Duodenal mucosa (tissue), 2 donors: ENCODE data around the gene MMP15.

Experiments
- H3K27ac ChIP-seq: one replicate; pipeline ENCODE4 v1.7.0; 2013; ENCODE audit warnings: low read depth, low read length
- H3K27me3 ChIP-seq, 2 donors: one replicate each; pipeline ENCODE4 v1.7.0; 2013; ENCODE audit warnings: low read length in 2 of 2, control low read depth in 1 of 2; ENCODE audit not compliant: insufficient read depth in 2 of 2, control insufficient read depth in 1 of 2
- H3K36me3 ChIP-seq, 2 donors: one replicate each; pipeline ENCODE4 v1.7.0; 2013; ENCODE audit warnings: low read length in 2 of 2, control low read depth in 1 of 2; ENCODE audit not compliant: insufficient read depth in 2 of 2, control insufficient read depth in 1 of 2
- H3K4me1 ChIP-seq, 2 donors: one replicate each; pipeline ENCODE4 v1.7.0; 2013; ENCODE audit warnings: low read length in 2 of 2, control low read depth in 1 of 2; ENCODE audit not compliant: insufficient read depth in 2 of 2, control insufficient read depth in 1 of 2
- H3K4me3 ChIP-seq, 2 donors: one replicate each; pipeline ENCODE4 v1.7.0; 2013; ENCODE audit warnings: low read length in 2 of 2, low read depth in 1 of 2
- H3K9ac ChIP-seq, 2 donors: one replicate each; pipeline ENCODE4 v1.7.0; 2013; ENCODE audit warnings: low read length in 2 of 2, low read depth in 1 of 2
- H3K9me3 ChIP-seq, 2 donors: one replicate each; pipeline ENCODE4 v1.7.0; 2013; ENCODE audit warnings: low read length in 2 of 2, control low read depth in 1 of 2; ENCODE audit not compliant: control insufficient read depth in 1 of 2

MMP15 gene

DNA sequence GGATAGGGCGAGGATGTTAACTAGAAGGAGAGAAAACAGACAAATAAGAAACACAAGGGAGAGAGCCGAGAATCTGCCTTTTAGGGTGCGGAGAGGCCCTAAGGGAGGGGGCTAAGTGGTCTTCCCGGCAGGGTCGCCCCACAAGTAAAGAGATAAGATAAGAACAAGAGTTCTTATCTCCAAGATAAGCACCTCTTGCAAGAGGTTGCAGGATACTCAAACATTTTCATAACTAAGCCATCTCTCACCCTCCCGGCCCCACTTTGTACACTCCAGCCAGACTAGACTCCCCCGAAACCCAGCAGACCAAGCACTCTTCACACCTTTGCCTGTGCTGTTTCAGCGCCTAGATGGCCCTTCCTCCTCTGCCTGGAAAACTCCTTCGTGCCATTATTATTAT, 39.4 kb upstream of the MMP15 start:
- Histone ChIP-seq H3K27ac (no peak overlapping the region), H3K9me3 (no peaks in the 10 kb centered on the region), H3K4me1 (peaks cover 0 to 10% of the 10 kb centered on the region in 2 donors), H3K4me3 (no peak overlapping the region), H3K27me3 (peaks cover 8 to 17% of the 10 kb centered on the region in 2 donors), H3K36me3 (no peaks in the 10 kb centered on the region), H3K9ac (no peak overlapping the region)

DNA sequence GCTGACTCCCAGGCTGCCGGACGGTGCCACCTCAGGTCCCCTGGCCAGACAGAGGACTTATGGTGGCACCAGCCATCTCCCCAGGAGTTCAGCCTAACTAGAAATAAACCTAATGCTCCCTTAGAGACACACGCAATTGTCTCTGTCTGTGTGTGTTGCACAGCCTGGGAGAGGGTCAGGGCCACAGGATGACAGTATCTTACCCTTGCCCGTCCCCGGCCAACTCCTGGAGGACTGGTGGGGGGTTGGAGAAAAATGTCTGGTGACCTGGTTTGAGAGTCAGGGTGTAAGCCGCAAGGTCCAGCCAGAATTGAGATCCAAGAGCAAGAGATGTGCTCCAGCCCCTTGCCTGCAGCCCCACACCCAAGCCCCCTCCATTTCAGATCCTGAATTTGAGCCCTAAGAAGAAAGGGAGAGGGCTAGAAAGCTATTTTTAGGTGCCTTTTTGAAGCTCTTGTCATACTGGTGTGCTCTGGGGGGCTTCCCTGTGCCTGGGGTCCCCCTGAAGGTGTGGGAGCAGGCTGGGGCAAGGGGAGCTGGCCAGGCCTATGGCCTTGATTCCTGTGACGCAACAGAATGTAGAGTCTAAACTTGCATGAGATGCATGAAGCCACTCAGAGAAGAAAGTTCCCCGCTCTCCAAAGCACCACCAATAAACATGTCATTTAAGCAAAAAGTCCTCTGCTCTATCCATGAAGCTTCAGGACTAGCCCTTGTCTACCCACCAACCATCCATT, 37.9 kb upstream of the MMP15 start:
- Histone ChIP-seq H3K36me3 (no peaks in the 10 kb centered on the region), H3K4me3 (no peak overlapping the region), H3K27me3 (peaks cover 8 to 13% of the 10 kb centered on the region in 2 donors), H3K4me1 (peaks cover 0 to 10% of the 10 kb centered on the region in 2 donors), H3K27ac (no peak overlapping the region), H3K9ac (no peak overlapping the region), H3K9me3 (no peaks in the 10 kb centered on the region)

DNA sequence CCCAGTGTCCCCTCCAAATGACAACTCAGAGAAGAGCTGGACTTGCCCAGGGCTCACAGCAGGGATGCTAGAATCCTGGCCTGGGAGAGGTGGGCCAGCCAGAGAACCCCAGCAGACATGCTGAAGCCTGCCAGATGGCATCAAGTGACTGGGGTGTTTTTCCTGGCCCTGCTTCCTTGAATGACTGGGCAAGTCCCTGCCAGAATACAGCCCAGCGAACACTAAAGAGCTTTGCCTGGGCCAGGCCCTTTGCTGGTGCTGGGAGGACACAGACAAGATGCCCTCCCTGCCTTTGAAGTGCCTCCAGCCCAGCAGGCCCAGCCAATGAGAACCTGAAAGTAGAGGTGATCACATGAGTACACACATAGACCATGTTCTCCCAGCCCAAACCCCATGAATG, 36.6 kb upstream of the MMP15 start:
- H3K4me1 ChIP-seq, result peaks cover 0 to 10% of the 10 kb centered on the region in 2 donors
- H3K9ac ChIP-seq, result no peak overlapping the region
- no peaks in the 10 kb centered on the region for H3K9me3 ChIP-seq
- H3K36me3 ChIP-seq, result no peaks in the 10 kb centered on the region
- no peak overlapping the region for H3K4me3 ChIP-seq
- no peak overlapping the region for H3K27ac ChIP-seq
- H3K27me3 ChIP-seq, result peaks cover 8 to 13% of the 10 kb centered on the region in 2 donors

DNA sequence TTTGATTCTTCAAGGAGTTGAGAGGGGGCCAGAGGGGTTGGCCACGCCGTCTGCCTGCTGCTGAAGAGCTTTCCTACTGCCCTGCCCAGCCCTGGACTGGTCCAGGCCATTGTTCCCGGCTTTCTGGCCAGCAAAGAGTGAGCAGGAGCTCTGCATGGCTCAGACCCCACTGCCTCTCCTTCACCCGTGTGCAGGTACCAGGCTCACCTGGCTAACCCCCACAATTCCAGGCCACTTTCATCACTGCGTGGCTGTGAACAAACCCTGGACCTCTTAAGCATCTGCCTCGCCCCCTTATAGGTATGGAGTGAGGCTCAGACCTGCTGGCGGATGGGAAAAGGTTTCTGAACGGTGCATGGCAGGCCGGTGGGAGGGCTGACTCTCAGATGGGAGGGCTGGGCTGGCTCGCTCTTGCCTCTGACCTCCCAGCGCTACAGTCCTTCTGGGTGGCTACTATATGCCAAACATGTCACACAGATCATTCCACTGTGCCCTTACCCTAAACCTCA, 33.9 kb upstream of the MMP15 start:
- Histone ChIP-seq H3K9me3 (no peaks in the 10 kb centered on the region), H3K36me3 (peaks cover under 1 to 13% of the 10 kb centered on the region in 2 donors), H3K4me1 (peaks cover 0 to 8% of the 10 kb centered on the region in 2 donors), H3K27me3 (no peaks in the 10 kb centered on the region), H3K9ac (no peak overlapping the region), H3K27ac (no peak overlapping the region), H3K4me3 (no peak overlapping the region)

DNA sequence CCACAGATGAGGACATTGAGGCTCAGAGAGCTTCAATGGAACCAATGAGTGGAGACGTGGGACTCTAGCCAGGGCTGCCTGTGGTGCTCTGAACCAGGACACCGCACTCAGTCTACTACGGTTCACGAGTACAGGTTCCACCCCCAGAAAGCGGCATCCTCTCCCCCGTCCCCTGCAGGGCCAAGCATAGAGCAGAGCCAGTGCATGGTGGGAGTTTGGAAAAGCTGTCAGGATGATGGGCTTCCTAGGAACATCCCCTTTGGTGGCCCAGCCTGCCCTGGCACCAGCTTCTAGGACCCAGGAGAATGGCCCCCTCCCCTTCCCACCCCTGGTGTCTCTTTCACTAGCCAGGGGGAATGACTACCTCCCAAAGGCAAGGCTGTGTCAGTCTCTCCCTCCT, 33.5 kb upstream of the MMP15 start:
- Histone ChIP-seq H3K27ac (no peak overlapping the region), H3K27me3 (no peaks in the 10 kb centered on the region), H3K9ac (no peak overlapping the region), H3K4me1 (peaks cover 0 to 8% of the 10 kb centered on the region in 2 donors), H3K9me3 (no peaks in the 10 kb centered on the region), H3K4me3 (no peak overlapping the region), H3K36me3 (peaks cover 5 to 17% of the 10 kb centered on the region in 2 donors)

DNA sequence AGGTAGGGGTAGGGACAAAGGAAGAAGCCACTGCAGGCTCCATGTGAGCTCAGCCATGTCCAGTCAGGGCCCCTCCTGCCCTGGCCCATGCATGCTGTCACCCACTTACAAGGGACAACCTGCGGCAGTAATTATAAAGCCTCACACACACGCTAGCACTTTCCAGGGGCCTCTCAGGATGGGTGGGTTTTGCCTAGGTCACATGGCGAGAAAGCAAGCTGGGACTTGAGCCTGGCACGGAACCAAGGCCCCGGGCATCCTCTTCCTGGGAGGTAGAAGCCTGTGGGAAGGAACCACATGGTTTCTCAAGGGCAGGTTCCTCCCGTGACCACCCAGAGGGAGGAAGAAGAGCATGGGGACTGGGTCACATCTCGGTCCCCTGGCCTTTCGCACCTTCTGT, 32.1 kb upstream of the MMP15 start:
- Histone ChIP-seq H3K9me3 (no peaks in the 10 kb centered on the region), H3K27ac (no peak overlapping the region), H3K36me3 (peaks cover 8 to 27% of the 10 kb centered on the region in 2 donors), H3K9ac (no peak overlapping the region), H3K4me3 (no peak overlapping the region), H3K27me3 (no peaks in the 10 kb centered on the region), H3K4me1 (peaks cover 0 to 11% of the 10 kb centered on the region in 2 donors)

DNA sequence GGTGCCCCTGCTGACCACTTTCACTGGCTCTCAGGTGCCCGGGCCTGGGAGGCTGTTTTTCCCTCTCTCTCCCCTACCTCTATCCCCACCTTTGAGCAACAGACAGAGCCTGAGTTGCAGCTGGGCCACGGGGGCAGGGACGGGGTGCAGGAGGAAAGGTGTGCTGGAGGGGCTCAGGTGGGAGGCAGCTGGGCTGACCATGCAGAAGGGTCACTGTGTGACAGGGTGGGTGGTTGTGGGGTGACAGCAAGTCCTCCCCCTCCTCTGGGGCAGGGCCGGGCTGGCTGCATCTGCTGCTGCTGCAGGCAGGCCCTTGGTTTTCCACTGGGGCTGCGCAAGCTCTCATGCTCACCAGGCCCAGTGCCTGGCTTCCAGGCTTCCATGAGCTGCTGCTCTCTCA, 31.7 kb upstream of the MMP15 start:
- H3K27me3 ChIP-seq, result no peaks in the 10 kb centered on the region
- no peak overlapping the region for H3K9ac ChIP-seq
- H3K9me3 ChIP-seq, result no peaks in the 10 kb centered on the region
- H3K36me3 ChIP-seq, result peaks cover 8 to 27% of the 10 kb centered on the region in 2 donors
- no peak overlapping the region for H3K27ac ChIP-seq
- H3K4me3 ChIP-seq, result no peak overlapping the region
- peaks cover 3 to 16% of the 10 kb centered on the region in 2 donors for H3K4me1 ChIP-seq

DNA sequence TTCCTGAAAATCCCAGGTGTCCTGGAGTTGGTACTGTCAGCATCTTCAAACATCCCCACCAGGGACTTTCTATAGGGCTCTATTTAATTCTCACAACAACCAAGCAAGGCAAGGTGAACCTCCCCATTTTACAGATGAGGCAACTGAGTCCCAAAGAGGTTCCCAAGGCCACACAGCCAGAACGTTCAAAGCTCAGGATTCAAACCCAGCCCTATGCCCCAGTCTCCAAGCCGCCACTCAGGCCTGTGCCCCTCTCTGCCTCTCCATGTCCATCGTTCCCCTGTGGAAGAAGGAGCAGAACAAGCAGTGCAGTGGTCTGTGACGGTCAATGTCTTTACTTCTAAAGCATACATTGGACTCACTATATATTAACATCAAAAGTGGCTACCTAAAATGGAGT, 31.2 kb upstream of the MMP15 start:
- Histone ChIP-seq H3K9ac (no peak overlapping the region), H3K27ac (no peak overlapping the region), H3K36me3 (peaks cover 8 to 27% of the 10 kb centered on the region in 2 donors), H3K4me3 (no peak overlapping the region), H3K27me3 (no peaks in the 10 kb centered on the region), H3K4me1 (peaks cover 8 to 20% of the 10 kb centered on the region in 2 donors), H3K9me3 (no peaks in the 10 kb centered on the region)

DNA sequence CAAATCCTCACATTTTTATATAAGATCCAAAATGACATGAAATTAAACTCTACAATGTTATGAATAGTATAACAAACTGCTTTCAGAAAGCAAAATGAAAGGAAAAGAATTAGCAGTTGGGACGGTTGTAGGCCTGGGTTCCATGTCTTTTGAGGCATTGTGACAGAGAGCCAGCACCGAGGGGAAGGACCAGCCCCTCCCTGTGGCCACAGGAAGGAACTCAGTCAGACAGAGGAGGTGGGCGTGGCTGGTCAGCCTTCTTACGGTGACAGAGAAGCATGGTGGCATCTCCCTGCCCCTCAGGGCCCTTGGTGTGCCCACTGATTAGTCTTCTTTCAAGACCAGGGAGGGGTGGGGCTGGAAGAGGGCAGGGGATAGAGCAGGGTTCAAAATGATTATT, 30.8 kb upstream of the MMP15 start:
- H3K27me3 ChIP-seq, result no peaks in the 10 kb centered on the region
- H3K9me3 ChIP-seq, result no peaks in the 10 kb centered on the region
- peaks cover 12 to 25% of the 10 kb centered on the region in 2 donors for H3K4me1 ChIP-seq
- no peak overlapping the region for H3K4me3 ChIP-seq
- H3K9ac ChIP-seq, result no peak overlapping the region
- H3K27ac ChIP-seq, result no peak overlapping the region
- peaks cover 8 to 27% of the 10 kb centered on the region in 2 donors for H3K36me3 ChIP-seq

DNA sequence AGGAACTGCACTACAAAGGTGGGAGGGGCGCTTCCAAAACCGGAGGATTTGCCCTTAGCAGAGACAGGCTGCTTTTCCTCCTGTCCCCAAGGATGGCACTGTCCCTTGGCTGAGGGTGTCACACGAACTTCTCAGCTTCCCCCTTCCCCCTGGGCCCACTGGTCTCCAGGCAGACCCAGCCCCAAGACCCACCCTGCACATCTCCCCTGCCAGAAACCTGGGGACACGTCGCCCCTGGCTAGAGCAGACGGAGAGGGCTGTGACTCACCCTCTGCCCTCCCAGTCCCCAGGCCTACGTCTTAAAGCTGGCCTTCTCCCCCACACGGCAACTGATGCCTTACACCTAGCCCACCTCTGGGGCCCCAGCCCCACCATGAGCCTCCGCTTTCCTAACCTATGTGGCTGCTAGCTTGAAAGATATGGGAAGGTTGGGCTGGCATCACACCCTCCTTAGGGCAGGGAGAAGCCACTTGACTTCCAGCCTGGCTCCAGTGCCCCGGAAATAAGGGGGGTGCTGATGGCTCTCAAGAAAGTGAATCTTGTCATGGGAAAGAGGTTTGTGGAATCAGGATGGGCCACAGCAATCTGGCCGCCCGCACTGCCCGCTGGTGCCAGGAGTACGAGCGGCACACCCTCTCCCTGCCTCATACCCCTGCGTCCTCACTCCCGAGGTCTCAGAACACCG, 29.7 kb upstream of the MMP15 start:
- Histone ChIP-seq H3K9ac (no peak overlapping the region), H3K4me1 (peaks cover 13 to 25% of the 10 kb centered on the region in 2 donors), H3K9me3 (no peaks in the 10 kb centered on the region), H3K27me3 (no peaks in the 10 kb centered on the region), H3K27ac (no peak overlapping the region), H3K36me3 (peaks cover 8 to 27% of the 10 kb centered on the region in 2 donors), H3K4me3 (no peak overlapping the region)
